Osteocyte (in vitro differentiated cells): Measurements from ENCODE around the gene LDHAL6B. TPM values are rescaled to one million over a fixed set of nuclear protein-coding genes. Genes with fewer than 3 reads are reported as not detected.
A peak's percentile ranks its signal among the peaks of the same experiment; 100 is the strongest.

Experiments used
- DNase-seq: peaks from one replicate; pipeline ENCODE4 v3.0.0; 2021; ENCODE audit warnings: mixed read lengths; ENCODE audit not compliant: unreplicated experiment; ENCODE audit errors: extremely low spot score
- H3K27ac Mint-ChIP-seq: one replicate; pipeline ENCODE4 v1.8.0; 2021; ENCODE audit warnings: mild to moderate bottlenecking, mixed read lengths; ENCODE audit not compliant: unreplicated experiment
- H3K27me3 Mint-ChIP-seq: one replicate; pipeline ENCODE4 v1.8.0; 2021; ENCODE audit warnings: mixed read lengths; ENCODE audit not compliant: unreplicated experiment
- H3K36me3 Mint-ChIP-seq: one replicate; pipeline ENCODE4 v1.8.0; 2021; ENCODE audit warnings: mixed read lengths; ENCODE audit not compliant: unreplicated experiment
- H3K4me1 Mint-ChIP-seq: one replicate; pipeline ENCODE4 v1.8.0; 2021; ENCODE audit warnings: mixed read lengths; ENCODE audit not compliant: unreplicated experiment
- H3K4me3 Mint-ChIP-seq: one replicate; pipeline ENCODE4 v1.8.0; 2021; ENCODE audit warnings: mild to moderate bottlenecking, moderate library complexity, mixed read lengths; ENCODE audit not compliant: unreplicated experiment
- H3K9me3 Mint-ChIP-seq: one replicate; pipeline ENCODE4 v1.8.0; 2021; ENCODE audit warnings: mixed read lengths; ENCODE audit not compliant: unreplicated experiment
- CTCF ChIP-seq: fragments of 200-600 bp; sonication (generic); IDR thresholded peaks from 2 replicates; pipeline ENCODE4 v1.5.0; 2021; ENCODE audit warnings: antibody characterized with exemption, mild to moderate bottlenecking, moderate library complexity
- total RNA-seq: library from RNA; stranded (reverse); gene quantifications from 2 replicates; pipeline ENCODE4 v1.2.1, GENCODE V29; 2021

LDHAL6B gene
- total RNA-seq, 1 donor from 2014 or later: not detected

GRCh38 chr15:59197454-59197853 lies 9.2 kb upstream of the LDHAL6B start:
- no peak for TF ChIP-seq CTCF
- Mint-ChIP-seq H3K27me3 (no peaks in the 10 kb centered on the region), H3K9me3 (peaks cover 2% of the 10 kb centered on the region)

GRCh38 chr15:59199626-59200465 lies 6.8 kb upstream of the LDHAL6B start:
- Mint-ChIP-seq H3K4me1 (peaks cover 27% of the 10 kb centered on the region), H3K27ac (peak overlapping the region; percentile 77), H3K9me3 (no peaks in the 10 kb centered on the region), H3K27me3 (no peaks in the 10 kb centered on the region), H3K36me3 (peaks cover 30% of the 10 kb centered on the region), H3K4me3 (no peak overlapping the region)
- no peak for TF ChIP-seq CTCF
- DNase-seq: peak; percentile 38

More at GRCh38 chr15:59197454-59197853, 9.2 kb upstream of the LDHAL6B start:
- Mint-ChIP-seq H3K4me1 (peaks cover 35% of the 10 kb centered on the region), H3K36me3 (peaks cover 34% of the 10 kb centered on the region), H3K4me3 (no peak overlapping the region), H3K27ac (no peak overlapping the region)
- DNase-seq: no peak

GRCh38 chr15:59200560-59200959 lies 6.1 kb upstream of the LDHAL6B start:
- peak; percentile 21 for DNase-seq
- peak overlapping the region; percentile 77 for H3K27ac Mint-ChIP-seq
- H3K36me3 Mint-ChIP-seq: peaks cover 34% of the 10 kb centered on the region
- H3K4me3 Mint-ChIP-seq: no peak overlapping the region
- H3K27me3 Mint-ChIP-seq: no peaks in the 10 kb centered on the region
- H3K9me3 Mint-ChIP-seq: no peaks in the 10 kb centered on the region
- peaks cover 20% of the 10 kb centered on the region for H3K4me1 Mint-ChIP-seq
- no peak for TF ChIP-seq CTCF

GRCh38 chr15:59203008-59203407 lies 3.6 kb upstream of the LDHAL6B start:
- no peak overlapping the region for H3K27ac Mint-ChIP-seq
- peak; percentile 34 for DNase-seq
- no peaks in the 10 kb centered on the region for H3K27me3 Mint-ChIP-seq
- peaks cover 9% of the 10 kb centered on the region for H3K4me1 Mint-ChIP-seq
- no peak overlapping the region for H3K4me3 Mint-ChIP-seq
- H3K9me3 Mint-ChIP-seq: no peaks in the 10 kb centered on the region
- TF ChIP-seq CTCF: no peak
- H3K36me3 Mint-ChIP-seq: peaks cover 52% of the 10 kb centered on the region

- H3K36me3 Mint-ChIP-seq: peaks cover 56% of the 10 kb centered on the region
- peaks cover 9% of the 10 kb centered on the region for H3K4me1 Mint-ChIP-seq
- H3K4me3 Mint-ChIP-seq: no peak overlapping the region
- no peak overlapping the region for H3K27ac Mint-ChIP-seq
- no peaks in the 10 kb centered on the region for H3K9me3 Mint-ChIP-seq
- TF ChIP-seq CTCF: no peak
- DNase-seq: no peak
- H3K27me3 Mint-ChIP-seq: no peaks in the 10 kb centered on the region
Observed at GRCh38 chr15:59203657-59204056, 3.0 kb upstream of the LDHAL6B start.
